ENCODE results near the gene SMG7. TPM values are rescaled to one million over a fixed set of nuclear protein-coding genes. Genes with fewer than 3 reads are reported as not detected.

The SMG7 gene
- total and polyA plus RNA-seq, 8 donors: 49.6 to 69.6 (median 64.8) TPM

DNA sequence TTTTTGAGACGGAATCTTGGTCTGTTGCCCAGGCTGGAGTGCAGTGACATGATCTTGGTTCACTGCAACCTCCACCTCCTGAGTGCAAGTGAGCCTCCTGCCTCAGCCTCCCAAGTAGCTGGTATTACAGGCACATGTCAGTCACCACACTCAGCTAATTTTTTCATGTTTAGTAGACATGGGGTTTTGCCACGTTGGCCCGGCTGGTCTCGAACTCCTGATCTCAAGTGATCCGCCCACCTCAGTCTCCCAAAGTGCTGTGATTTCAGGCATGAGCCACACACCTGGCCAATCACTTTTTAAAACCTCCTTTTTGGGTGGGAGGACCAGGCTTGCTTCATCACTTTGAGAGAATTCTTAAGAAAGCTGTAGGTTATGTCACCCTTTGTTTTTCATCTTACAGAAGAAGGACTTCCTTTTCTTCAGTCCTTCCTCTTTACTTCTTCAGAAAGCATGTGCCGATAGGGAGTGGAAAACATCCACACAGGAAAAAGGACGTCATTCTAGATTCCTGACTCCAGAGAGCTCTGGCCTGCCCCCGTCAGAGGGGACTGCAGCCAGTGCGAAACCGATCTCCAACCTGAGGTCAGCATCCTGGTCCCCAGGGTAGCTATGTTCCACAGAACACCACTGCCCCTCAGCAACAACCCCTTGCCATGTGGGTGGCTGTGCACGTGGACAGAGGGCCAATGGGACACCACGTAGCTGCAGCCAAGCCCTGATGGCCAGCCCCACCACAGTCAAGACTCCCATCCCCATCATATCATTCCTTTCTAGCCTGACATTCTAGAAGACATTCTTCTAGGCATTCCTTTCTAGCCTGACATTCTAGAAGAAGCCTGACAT is 96.1 kb downstream of the SMG7 start:
- H3K27me3 ChIP-seq: no peaks in the 10 kb centered on the region
- intact Hi-C loops (cut with DNase I): no loop called here
- peak; percentile 65 for ATAC-seq
- DNase-seq: peak in 1 of 4 donors; percentile 83
- no peak overlapping the region for H3K4me3 ChIP-seq
- no peaks in the 10 kb centered on the region for H3K9me3 ChIP-seq
- H3K36me3 ChIP-seq: peaks cover 0 to 84% of the 10 kb centered on the region in 2 donors
- TF ChIP-seq, protein P1, sequence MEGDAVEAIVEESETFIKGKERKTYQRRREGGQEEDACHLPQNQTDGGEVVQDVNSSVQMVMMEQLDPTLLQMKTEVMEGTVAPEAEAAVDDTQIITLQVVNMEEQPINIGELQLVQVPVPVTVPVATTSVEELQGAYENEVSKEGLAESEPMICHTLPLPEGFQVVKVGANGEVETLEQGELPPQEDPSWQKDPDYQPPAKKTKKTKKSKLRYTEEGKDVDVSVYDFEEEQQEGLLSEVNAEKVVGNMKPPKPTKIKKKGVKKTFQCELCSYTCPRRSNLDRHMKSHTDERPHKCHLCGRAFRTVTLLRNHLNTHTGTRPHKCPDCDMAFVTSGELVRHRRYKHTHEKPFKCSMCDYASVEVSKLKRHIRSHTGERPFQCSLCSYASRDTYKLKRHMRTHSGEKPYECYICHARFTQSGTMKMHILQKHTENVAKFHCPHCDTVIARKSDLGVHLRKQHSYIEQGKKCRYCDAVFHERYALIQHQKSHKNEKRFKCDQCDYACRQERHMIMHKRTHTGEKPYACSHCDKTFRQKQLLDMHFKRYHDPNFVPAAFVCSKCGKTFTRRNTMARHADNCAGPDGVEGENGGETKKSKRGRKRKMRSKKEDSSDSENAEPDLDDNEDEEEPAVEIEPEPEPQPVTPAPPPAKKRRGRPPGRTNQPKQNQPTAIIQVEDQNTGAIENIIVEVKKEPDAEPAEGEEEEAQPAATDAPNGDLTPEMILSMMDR (IDR thresholded peaks at IDR 0.05): no peak
- peak overlapping the region; percentile 65 to 80 for H3K27ac ChIP-seq
- peaks cover 0 to 42% of the 10 kb centered on the region in 2 donors for H3K4me1 ChIP-seq

DNA sequence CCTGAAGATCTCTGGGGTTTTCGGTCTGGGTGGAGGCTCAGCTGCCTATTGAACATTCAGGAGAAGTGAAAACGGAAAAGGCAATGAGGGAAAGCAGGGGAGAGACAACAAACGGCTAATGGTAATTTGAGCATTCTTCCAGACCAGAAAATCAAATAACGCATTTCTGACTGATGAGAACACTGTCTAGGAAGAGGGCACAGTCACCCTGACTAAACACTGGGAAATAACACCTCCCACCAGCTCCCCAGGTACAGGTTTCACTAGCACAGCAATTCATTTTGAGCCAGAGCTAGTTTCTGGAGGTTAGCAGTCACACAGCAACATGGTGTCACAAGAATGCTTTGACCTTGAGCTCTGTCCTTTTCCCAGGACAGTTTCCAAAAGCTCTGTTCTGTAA is 96.8 kb downstream of the SMG7 start:
- peak overlapping the region; percentile 18 to 80 for H3K27ac ChIP-seq
- H3K27me3 ChIP-seq: no peaks in the 10 kb centered on the region
- ATAC-seq: no peak
- H3K36me3 ChIP-seq: peaks cover 0 to 84% of the 10 kb centered on the region in 2 donors
- TF ChIP-seq, protein P1 (IDR thresholded peaks at IDR 0.05): no peak
- no peak for DNase-seq
- H3K4me1 ChIP-seq: peaks cover 0 to 42% of the 10 kb centered on the region in 2 donors
- intact Hi-C loops (cut with DNase I): no loop called here
- H3K9me3 ChIP-seq: no peaks in the 10 kb centered on the region
- H3K4me3 ChIP-seq: no peak overlapping the region

DNA sequence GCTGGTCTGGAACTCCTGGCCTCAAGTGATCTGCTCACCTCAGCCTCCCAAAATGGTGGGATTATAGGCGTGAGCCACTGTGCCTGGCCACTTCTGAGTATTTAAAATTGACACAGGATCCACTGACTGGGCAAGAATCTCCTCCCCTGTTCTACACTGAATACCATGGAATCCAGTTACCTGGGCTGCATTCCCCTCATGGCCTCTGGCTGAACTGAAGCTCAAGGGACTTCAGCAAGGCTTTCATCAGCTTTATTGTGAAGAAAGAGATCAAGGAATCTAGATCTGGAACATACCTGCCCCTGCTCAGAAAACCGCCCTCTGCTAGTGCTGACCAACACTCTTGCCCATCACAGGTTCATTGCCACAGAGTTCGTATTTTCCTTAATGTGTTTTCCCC is 97.5 kb downstream of the SMG7 start:
- H3K4me3 ChIP-seq: no peak overlapping the region
- DNase-seq: no peak
- H3K27ac ChIP-seq: peak overlapping the region; percentile 18 to 80
- no peaks in the 10 kb centered on the region for H3K27me3 ChIP-seq
- ATAC-seq: no peak
- TF ChIP-seq, protein P1 (IDR thresholded peaks at IDR 0.05): no peak
- peaks cover 0 to 84% of the 10 kb centered on the region in 2 donors for H3K36me3 ChIP-seq
- intact Hi-C loops (cut with DNase I): no loop called here
- peaks cover 0 to 42% of the 10 kb centered on the region in 2 donors for H3K4me1 ChIP-seq
- no peaks in the 10 kb centered on the region for H3K9me3 ChIP-seq

DNA sequence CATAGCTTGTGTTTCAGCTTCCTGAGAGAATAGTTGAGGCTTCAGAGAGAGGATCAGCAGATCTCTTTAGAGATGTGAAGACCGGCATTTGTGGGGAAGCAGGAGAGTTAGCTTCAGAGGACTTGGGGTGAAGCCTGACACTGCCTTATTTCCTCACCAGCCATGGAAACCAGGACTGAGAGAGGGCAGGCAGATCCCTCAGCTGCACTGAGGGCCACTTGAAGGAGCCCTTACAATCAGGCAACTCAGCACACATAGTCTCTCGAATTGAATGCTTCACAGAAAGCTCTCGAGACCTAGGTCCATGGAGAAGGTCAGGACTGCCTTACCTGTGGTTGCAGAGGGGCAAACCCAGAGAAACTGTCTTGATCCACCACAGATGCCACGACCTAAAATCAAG is 98.2 kb downstream of the SMG7 start:
- Histone ChIP-seq H3K9me3 (no peaks in the 10 kb centered on the region), H3K4me1 (peaks cover 0 to 42% of the 10 kb centered on the region in 2 donors), H3K27me3 (no peaks in the 10 kb centered on the region), H3K36me3 (peaks cover 0 to 84% of the 10 kb centered on the region in 2 donors), H3K27ac (peak overlapping the region in 1 of 2 donors; percentile 80), H3K4me3 (no peak overlapping the region)
- TF ChIP-seq, protein P1 (IDR thresholded peaks at IDR 0.05): no peak
- ATAC-seq: peak; percentile 54
- intact Hi-C loops (cut with DNase I): no loop called here
- no peak for DNase-seq

DNA sequence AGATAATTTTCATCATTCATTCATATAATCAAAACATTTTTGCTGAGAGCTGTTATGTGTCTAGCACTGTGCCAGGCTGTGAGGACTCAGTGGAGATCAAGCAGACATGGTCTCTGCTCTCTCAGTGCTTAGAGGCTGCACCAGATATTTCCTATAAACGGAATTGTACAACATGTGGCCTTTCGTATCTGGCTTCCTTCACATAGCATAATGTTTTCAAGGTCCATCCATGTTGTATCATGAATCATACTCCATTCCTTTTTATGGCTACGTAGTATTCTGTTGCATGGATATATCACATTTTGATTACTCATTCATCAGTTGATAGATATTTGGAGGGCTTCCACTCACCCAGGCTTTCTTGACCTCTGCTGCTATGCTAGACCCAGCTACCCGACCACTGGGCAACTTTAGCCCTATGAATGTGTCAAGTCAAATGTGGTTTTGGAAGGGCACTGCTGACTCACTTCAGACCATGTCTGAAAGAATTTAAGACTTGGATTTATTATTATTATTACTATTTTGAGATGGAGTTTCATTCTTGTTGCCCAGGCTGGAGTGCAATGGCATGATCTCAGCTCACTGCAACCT is 99.5 kb downstream of the SMG7 start:
- Histone ChIP-seq H3K9me3 (no peaks in the 10 kb centered on the region), H3K36me3 (peaks cover 0 to 84% of the 10 kb centered on the region in 2 donors), H3K27ac (no peak overlapping the region), H3K27me3 (no peaks in the 10 kb centered on the region), H3K4me3 (no peak overlapping the region), H3K4me1 (peaks cover 0 to 42% of the 10 kb centered on the region in 2 donors)
- DNase-seq (no peak), ATAC-seq (no peak)
- intact Hi-C loops (cut with DNase I): no loop called here
- TF ChIP-seq, protein P1 (IDR thresholded peaks at IDR 0.05): no peak
